NCI-H774 (cell line): Measurements from ENCODE around the gene VAT1L.

Experiments
- DNase-seq: peaks from one replicate; lab custom pipeline; 2025; lab: John Stamatoyannopoulos, UW

Gene VAT1L

DNA sequence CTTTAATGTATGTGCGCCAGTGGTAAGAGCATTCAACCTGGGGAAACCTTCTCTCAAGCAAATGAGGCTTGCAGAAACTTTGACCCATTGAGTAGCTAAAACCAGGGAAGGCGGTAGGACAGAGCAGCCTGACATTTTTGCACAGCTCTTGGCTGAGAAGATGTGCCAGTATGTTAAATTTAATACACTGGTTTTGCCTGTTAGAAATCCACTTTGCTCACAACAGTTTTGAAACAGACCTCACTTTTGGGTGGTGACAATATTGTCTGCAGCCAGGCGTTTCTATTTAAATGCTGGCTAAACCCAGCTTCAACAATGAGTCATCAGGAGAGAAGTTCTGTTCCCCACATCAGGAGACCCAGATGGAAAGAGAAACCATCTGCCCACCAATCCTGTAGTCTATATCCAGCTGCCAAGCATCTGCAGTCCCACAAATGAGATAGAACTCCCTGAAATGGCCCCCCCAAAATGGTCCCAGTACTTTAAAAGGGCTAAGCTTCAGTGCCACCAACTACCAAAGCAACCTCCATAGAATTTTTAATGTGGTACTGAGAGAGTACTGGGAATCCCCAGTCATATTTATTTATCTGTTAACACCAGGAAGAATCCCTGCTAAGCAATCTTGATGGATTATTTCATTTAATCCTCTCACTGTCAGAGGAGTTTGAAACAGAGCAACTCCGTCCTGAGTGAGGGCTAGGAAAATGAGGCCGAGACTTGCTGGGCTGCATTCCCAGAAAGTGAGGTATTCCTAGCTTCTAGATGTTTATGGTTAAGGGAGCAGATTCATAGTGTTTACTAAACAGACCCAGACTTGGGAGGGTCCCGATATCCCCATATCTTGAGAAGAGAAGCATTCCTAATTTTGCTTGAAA lies 205.0 kb downstream of the VAT1L start:
- DNase-seq, result no peak

DNA sequence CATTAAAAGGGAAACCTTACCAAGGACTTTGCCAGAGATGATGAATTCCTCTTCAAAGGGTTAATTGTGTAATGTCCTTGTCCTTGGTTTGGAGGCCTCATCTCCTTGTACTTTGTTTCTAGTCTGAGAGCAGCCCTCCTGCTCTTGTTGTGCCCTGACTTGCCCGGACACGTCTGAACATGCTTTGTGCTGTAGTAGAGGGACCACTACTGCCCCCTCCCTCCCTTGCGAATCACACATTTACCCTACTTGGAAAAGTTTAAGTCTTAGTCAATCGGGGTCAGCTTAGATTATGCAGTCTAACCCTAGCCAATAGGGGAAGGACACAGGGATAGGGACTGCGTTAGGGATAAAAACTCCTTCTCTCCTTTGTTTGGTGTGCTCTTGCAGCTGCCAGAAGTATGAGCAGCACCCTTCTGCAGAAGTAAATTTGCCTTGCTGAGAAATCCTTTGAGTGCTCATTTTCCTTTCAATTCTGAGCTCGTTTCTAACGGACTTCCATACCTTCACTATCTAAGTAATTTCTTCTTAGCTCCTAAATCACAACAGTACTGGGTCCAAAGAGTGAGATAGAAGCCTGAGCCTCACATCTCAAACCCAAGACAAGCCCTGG lies 207.6 kb downstream of the VAT1L start:
- DNase-seq, result no peak

DNA sequence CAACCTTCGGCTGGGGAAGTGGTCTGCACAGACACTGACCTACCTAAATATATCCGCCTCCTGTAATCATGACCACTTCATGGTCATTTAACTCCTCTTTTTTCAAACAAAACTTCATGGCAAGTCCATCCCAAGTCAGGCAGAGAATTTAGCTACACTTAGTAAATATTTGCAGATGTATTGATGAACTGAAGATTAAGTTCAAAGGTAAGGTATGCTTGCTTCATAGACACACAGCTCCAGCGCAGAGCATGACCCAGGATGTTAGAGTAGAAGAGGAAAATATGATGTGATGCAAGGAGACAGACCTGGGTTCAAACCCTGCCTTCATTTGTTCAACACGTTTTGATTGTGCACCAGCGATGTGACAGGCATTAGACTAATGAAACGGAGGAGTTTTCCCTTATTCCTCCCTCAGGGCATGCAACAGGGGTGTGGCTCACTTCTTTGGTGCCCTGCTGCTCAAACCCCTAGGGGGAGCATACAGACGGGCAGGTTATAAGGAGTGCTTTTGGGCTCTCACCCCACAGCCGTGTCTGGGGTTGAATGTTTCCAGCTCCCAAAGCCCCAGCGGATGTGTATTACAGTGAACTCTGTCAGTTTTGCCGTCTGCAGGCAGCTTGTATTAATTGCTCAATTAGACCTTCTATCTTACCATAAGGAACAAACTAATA lies 210.1 kb downstream of the VAT1L start:
- no peak for DNase-seq

DNA sequence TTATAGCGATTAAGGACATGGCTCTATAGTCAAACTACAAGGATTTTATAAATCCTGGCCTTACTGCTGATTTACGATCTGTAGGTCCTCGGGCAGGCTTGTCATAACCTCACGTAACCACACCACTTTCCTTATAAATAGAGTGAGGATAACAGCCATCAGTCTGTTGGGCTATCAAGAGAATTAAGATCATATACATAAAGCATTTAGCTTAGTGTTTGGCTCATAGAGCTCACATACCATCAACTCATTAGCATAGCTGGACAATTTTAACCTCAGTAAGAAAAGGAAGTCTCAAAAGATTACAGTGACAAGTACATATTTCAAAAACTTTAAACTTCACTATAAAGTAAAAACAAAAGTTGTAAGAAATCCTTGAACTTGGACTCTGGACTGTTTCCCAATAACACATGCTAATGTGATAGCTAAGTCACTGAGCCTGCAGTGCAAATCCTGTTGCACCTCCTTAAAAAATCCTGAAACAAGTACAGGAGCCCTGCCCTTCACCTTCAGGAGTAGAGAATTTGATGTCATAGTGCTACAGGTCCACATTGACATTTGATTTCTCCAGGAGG lies 213.2 kb downstream of the VAT1L start:
- no peak for DNase-seq

DNA sequence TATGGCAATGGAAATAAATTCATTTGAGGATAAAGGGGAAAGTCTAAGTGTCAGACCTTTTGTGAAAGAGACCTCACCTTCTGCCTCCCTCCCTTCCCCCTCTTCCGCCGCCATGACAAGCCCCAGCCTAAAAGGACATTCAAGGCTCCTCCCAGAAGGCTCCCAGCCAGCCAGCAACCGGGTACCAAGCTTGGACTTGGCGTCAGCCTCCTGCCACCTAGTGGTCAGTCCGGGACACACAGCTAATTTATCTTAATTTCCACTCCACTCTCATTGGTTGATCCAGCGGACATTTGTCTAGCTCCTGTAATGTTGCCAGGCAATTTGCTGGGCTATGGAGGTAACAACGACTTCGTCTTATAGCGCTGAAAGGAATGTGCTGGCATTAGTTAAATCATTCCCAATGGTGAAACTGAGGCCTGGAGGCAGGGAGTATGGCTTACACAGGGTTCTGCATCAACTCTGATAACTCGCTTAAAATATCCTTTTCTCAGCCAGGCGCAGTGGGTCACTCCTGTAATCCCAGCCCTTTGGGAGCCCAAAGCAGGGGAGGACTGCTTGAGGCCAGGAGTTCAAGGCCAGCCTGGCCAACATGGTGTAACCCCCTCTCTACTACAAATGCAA lies 214.7 kb downstream of the VAT1L start:
- peak; percentile 79 for DNase-seq

DNA sequence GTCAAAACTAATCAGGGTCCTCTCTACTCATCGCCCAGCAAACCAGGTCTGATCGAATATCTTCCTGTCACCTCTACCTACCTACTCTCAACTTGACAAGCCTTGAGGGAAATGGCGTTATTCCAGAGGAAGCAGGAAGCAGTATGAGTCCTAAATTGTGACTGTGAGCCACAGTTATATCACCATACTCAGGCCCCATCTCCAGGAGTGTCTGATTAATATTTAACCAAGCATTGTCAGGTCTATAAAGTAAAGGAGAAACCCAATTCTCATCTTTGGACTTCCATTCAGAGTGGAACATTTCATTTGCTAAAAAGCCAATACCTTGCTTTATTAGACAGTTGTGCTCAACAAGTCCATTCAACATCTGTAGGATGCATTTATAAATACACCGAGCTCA lies 216.2 kb downstream of the VAT1L start:
- no peak for DNase-seq

DNA sequence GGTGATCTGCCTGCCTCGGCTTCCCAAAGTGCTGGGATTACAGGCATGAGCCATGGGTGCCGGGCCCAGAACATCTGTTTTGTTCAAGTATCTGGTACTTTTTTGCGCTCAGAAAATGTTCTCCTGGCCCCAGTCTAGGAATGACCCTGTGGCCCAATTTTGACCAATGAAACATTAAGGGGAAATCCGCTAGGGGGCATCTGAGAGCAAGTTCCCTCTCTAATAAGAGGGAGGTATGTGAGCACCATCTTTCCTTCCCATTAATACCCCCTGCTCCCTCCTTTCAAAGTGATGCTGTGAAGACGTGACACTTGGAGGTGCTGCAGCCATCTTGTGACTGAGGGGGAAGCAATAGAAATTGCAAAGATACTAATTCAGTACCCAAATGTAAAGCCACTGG lies 217.5 kb downstream of the VAT1L start:
- DNase-seq, result no peak

DNA sequence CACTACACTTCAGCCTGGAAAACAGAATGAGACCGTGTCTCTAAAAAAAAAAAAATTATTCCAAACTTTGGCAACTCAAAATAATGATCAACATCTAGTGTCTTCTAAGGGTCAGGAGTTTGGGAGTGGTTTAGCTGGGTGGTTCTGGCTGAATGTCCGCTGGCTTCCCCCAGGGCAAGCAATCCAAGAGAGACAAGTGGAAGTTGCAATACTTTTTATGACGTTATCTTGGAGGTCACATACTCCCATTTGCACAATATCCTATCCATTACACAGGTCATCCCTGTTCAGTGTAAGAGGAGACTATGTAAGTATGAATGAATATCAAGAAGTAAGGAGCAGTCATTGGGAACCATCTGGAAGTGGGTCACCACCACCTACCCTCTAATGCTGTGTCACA lies 218.8 kb downstream of the VAT1L start:
- no peak for DNase-seq

DNA sequence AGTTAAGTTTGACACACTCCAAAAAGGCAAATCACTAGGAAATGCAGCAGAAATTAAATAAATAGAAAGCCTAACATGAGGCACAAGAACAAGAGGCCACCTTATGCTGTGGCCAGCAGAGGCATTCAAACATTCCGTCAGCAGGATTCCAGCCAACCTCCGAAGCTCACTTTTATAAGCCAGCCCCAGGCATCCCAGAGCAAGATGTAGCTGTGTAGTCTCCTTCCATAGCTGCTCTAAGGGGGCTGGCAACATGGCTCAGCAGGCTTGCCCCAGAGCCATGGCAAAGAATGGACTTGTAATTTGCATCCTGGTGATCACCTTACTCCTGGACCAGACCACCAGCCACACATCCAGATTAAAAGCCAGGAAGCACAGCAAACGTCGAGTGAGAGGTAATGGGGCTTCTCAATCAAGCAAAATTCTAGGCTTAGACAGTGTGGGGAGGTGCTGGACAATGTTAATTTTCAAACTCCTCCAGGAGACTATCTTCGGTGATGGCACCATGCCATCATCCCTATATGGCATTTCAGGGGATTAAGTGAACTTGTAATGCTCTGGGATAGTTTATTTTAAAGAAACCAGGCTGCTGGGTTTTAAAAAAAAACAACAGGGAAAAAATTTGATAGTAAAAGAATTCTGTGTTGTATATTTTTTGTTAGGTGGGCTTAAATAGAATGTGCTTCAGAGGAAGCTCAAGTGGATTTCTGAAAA lies 234.1 kb downstream of the VAT1L start, which contains the start of gene CLEC3A:
CLEC3A (plus strand) TSS at position 202 of the 714 bp plus-strand sequence; CDS start at position 281, 79 bp downstream.
- no peak for DNase-seq

DNA sequence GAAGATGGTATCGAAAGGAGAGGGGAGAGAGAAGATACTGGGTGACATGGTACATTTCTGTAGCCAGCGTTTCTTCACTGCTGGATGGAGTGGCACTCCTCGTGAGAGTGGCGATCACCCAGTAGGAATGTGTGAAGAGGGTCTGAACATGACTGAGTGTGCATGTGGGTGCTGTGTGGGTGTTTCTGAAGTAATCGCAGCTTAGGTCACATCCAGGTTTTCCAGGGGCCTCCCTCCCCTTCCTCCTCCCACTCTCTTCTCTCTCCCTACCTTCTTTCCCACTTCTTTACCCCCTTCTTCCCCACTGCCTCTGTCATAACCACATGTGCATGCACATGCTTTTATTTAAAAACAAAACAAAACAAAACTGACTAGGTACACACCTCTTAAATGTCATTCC lies 235.8 kb downstream of the VAT1L start:
- no peak for DNase-seq

DNA sequence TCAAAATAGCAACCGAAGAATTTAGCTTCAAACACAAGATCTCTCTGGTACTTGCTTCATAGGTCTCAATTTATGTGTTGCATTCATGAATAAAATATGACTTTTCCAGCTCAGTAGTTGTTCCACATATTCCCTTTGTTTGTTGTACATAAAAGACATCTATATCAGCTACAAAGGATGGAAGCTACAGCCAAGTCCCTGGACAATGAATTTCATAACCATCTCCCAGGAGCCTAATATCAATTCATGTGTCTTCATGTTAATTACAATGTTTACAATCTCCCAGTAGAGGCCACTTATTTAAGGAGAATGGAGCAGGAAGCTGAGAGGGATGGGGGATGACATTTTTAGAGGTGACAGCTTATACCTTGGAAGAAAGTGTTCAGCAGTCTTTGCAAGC lies 237.3 kb downstream of the VAT1L start:
- DNase-seq, result no peak

DNA sequence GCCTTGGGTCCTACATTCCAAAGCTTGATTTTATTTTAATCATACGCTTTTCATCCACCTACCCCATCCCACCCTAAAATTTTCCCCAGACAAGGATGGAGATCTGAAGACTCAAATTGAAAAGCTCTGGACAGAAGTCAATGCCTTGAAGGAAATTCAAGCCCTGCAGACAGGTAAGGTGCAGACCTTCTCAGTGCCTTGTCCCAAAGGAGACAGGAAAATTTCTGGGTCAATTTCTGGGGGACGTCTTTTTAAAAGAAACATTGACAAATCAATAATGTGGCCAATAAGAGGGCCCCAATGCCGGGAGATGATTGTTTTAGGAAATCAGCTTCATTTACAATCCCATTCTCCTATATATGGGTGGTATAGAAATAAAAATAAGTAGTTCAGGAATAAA lies 239.7 kb downstream of the VAT1L start:
- DNase-seq, result no peak
